ENCODE measurements around the gene SKAP1.
"Not testable (repeated sequence)": the region's sequence is repeated elsewhere in the genome, so short reads cannot be mapped to it uniquely, and the experiment has no call there.

The SKAP1 gene

GRCh38 chr17:48328457-48328856 lies 101.6 kb downstream of the SKAP1 start:
- DNase-seq (ENCODE audit: low read depth in 2 of 2): no peak

GRCh38 chr17:48326310-48326709 lies 103.7 kb downstream of the SKAP1 start:
- DNase-seq (ENCODE audit: low read depth in 2 of 2): no peak

DNA sequence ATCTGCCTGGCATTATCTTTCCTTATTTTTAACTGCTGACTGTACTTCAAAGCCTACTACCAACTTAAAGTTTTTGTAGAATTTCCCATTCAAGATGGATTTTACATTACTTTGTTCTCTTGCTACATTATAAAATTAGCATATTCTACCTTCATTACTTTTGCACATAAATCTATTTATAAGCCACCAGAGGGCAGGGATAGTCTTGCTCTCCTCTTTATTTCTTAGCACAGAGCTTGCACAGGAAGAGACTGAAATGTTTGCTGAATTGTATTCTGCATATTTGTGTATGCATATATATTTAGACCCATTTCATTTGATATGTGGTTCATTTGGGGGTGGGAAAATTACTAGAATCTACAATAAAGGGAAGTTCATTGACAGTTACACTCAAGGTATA lies 108.0 kb downstream of the SKAP1 start:
- no peak for DNase-seq (ENCODE audit: low read depth in 2 of 2)

DNA sequence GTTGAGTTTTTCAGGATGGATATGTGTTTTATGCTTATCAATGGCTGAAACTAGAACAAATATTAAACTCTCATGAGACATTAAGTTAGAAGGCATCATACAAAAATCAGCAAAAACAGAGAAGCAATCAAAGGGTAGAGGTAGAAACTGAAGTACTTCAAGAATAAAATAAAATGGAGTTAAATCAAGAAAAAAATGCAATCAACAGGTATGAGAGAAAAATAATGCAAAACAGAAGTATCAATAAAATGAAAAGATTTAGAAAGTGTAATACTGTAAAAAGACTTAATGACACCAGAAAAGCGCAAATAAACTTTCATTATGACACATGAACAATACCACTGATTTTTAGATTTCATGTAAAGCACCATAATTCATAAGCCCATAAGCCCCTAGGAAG lies 112.3 kb downstream of the SKAP1 start:
- no peak for DNase-seq (ENCODE audit: low read depth in 2 of 2)

GRCh38 chr17:48314716-48315115 lies 115.3 kb downstream of the SKAP1 start:
- no peak for DNase-seq (ENCODE audit: low read depth in 2 of 2)

- no peak for DNase-seq (ENCODE audit: low read depth in 2 of 2)
Observed at GRCh38 chr17:48313096-48313755, 116.8 kb downstream of the SKAP1 start.

DNA sequence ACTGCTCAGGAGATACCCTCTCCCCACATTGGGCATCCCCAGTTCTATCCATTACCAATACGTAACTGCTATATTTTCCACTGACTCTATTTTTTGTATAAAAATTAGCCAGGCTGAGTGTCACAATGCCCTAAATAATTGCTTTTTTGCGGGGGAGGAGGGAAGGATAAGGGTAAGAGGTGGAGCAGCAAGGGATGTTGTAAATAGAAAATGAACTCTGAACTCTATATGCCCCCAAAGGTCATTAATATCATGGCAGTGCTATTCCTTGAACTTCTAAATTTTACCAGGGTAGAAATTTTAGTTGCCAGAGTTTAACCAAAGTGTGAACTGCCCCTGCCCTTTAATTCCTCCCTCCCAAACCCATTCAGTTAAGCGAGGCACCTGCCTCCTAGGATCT lies 118.7 kb downstream of the SKAP1 start:
- no peak for DNase-seq (ENCODE audit: low read depth in 2 of 2)

- DNase-seq (ENCODE audit: low read depth in 2 of 2): no peak
Observed at GRCh38 chr17:48310748-48311213, 119.2 kb downstream of the SKAP1 start.

- DNase-seq (ENCODE audit: low read depth in 2 of 2): no peak
Observed at GRCh38 chr17:48308581-48308980, 121.4 kb downstream of the SKAP1 start.

- DNase-seq (ENCODE audit: low read depth in 2 of 2): peak; percentile 17 to 21
Observed at GRCh38 chr17:48307814-48308411, 122.1 kb downstream of the SKAP1 start.

GRCh38 chr17:48307255-48307654 lies 122.8 kb downstream of the SKAP1 start:
- DNase-seq (ENCODE audit: low read depth in 2 of 2): no peak

DNA sequence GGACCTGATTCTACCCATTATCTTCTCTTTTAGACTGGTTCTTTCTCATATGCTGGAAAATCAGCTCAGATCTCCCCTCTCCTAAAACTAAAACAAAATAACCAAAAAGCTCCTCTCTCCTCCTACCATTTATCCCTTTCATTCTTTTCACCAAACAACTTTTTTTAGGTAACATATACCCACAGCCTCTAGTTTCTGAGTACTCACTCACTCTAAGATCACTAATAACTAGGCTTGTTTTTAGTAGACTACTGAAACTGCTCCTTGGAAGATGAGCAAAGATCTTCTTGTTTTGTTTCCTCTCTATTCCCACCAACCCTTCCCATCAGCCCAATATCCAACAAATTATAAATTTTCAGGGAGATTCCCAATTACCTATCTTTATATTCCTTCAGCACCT lies 129.0 kb downstream of the SKAP1 start:
- DNase-seq (ENCODE audit: low read depth in 2 of 2): no peak

DNA sequence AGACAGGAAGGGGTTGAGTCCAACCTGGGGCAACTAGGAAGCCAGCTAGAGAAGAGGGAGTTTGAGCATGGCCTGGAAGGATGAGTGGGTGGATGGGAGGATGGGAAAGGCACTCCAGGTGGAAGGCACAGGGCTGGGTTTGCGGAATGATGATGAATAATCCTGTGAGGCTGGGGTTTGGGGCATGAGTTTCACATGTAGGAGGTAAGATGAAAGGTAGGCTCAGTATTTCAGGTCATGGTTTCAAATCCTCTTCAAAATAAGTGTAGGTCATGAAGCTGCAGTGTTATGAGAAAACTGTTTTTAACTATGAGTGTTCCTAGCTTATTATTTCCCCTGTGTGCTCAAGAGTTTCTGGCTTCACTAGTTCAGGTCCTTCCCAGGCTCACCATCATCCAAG lies 130.3 kb downstream of the SKAP1 start:
- DNase-seq (ENCODE audit: low read depth in 2 of 2): no peak

- no peak for DNase-seq (ENCODE audit: low read depth in 2 of 2)
Observed at GRCh38 chr17:48297825-48298224, 132.2 kb downstream of the SKAP1 start.

DNA sequence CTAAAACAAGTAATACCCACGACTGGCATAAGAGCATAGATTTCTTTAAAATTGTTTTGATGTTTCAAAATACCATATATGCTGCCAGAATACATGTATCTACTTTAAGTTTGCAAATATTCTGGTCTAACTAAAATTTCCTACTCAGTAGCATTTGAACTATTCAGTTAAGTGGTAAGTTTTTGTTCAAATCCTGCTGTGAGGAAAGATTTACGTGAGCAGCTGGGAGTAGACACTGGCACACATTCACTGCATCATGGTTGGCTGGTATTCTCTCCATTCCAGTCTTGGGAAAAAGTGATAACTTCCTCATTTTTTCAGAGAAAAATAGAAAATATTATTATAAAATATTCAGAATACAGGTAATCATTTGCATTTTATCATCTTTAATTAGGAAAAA lies 133.6 kb downstream of the SKAP1 start:
- no peak for DNase-seq (ENCODE audit: low read depth in 2 of 2)

DNA sequence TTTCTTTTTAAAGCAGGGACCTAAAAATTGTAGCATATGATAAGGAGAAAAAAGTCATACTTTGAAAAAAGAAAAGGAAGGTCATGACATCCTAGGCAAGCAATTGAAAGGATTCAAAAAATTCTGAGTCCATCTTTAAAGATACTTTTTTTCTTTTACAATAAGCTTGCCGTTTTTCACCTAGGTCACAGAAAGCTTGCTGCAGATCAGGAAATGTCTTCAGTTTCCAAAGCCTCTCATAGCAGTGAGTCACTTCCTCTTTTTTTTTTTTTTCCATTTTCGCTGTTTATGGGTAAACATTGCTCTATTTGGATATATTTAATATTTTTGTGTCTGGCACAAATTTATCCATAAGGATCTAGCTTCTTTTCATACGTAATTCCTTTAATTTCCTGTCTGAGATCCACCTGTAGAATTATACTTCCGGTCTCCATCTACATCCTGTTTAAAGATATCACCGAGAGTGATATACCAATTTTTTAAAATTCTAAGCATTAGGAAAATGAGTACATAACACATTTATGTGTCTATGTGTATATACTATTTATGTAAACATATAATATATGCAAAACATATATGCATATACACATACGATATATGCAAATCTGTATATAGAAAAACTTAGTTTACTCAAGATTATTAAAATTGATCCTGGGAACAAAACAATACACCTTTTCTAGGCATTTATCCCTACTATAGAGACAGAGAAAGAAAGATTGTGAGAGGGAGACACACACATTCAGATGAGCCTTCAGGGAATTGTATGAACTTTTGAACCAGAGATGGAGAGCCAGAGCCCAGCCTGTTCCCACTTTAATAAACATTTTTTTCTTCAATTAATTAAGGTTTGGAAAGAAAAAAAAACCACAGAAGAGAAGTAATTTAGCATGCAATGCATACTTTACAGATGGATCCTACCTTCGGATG lies 134.4 kb downstream of the SKAP1 start:
- no peak for DNase-seq (ENCODE audit: low read depth in 2 of 2)

DNA sequence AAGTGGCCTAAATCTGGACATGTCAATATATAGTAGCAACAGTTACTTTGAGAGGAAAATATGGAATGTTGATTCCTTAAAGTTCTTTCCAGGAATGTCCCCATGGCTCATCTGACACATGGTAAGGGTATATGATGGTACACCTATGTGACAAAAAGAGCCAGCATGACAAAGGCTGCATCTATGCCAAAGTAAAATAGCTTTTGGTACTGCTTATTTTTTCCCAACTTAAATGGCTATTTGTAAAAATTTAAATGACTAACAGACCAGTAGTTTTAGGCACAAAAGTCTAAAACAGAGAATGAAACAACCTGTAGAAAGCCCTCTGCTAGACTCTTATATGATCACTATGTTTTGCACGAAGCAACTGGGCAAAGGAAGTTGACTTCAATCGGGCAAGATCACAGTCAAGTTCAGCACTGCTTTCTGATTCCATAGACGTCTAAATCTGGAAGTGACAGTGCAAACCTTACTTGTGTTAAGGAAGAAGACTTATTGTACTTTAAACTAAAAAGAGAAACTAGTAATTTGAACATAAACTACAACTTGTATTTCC lies 135.1 kb downstream of the SKAP1 start:
- DNase-seq (ENCODE audit: low read depth in 2 of 2): no peak

GRCh38 chr17:48294020-48294805 lies 135.8 kb downstream of the SKAP1 start:
- DNase-seq (ENCODE audit: low read depth in 2 of 2): no peak

GRCh38 chr17:48293319-48294019 lies 136.5 kb downstream of the SKAP1 start:
- DNase-seq (ENCODE audit: low read depth in 2 of 2): no peak

- DNase-seq (ENCODE audit: low read depth in 2 of 2): no peak
Observed at GRCh38 chr17:48290378-48290777, 139.6 kb downstream of the SKAP1 start.

GRCh38 chr17:48286917-48287316 lies 143.1 kb downstream of the SKAP1 start:
- DNase-seq (ENCODE audit: low read depth in 2 of 2): not testable (repeated sequence)

All from stimulated activated CD8-positive, alpha-beta memory T cell treated with anti-CD3 and anti-CD28 coated beads, Interleukin-7, amount 100 ng/mL, for 4 hours (primary cell).